Measurements from ENCODE around the gene TMEM107. TPM values are rescaled to one million over a fixed set of nuclear protein-coding genes. Genes with fewer than 3 reads are reported as not detected.

TMEM107 gene
- total RNA-seq, 1 experiment from 2014 or later: 30.1 TPM

DNA sequence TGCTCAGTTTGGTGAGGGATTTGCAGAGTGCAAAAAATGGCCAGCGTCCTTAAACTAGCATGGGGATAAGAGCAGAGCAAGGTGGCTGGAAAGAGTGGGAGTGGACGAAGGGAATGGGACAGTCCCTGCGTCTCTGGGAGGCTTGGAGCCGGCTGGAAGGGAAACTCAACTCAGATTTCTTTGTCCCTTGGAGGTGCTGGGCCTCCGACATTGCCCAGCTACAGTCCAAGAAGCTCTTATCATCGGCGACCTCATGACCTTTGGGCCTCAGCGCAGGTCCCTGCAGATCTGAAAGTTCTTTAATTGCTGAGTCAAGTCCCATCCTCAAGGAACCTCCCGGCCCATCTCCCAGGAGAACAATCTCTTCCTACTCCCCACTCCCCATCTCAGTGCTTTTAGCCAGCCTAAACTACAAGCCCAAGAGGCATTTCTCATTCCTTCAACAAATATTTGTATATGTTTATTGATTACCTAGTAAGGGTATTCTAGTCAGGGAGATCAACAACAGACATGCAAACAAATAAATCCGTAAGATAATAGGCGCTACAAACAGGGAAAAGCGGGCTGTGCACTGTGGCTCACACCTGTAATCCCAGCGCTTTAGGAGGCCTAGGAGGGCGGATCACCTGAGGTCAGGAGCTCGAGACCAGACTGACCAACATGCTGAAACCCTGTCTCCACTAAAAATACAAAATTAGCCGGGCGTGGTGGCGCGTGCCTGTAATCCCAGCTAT, 985 bp upstream of the TMEM107 start:
- no peak overlapping the region for H2AFZ ChIP-seq (ENCODE audit: low read depth, low read length, poor library complexity, severe bottlenecking)
- RAD21 ChIA-PET (ENCODE audit: low non-redundant PET in 1 of 2, low total read pairs in 2 of 2, uncharacterized antibody in 2 of 2, unreplicated experiment in 2 of 2): no interaction called here
- no TSS peak for BruUV-seq (replicated peaks)

More for the DNA sequence above, 985 bp upstream of the TMEM107 start:
- intact Hi-C loops (cut with micrococcal nuclease): no loop called here
- ChIA-PET POLR2A (interaction anchor here (0.6 kb wide), 1 partner anchor 8 kb away, joined by 3 read pairs; no protein-coding TSS in a partner anchor), CTCF (no interaction called here)
- Histone ChIP-seq H3K9me3 (ENCODE audit: control insufficient read depth in 1 of 2, insufficient read depth in 1 of 2, low read depth in 1 of 2, low read length in 2 of 2) (no peaks in the 10 kb centered on the region), H3K36me3 (ENCODE audit: control insufficient read depth in 1 of 2, insufficient read depth in 2 of 2, low read length in 2 of 2) (no peaks in the 10 kb centered on the region), H4K20me1 (ENCODE audit: insufficient read depth) (no peaks in the 10 kb centered on the region), H3K27ac (ENCODE audit: low read depth, low read length) (peak overlapping the region; percentile 76), H3K4me3 (replicated peaks in 1 of 2; ENCODE audit: low read depth in 1 of 2, low read length in 2 of 2) (peak overlapping the region; percentile 84 to 86), H3K9me2 (ENCODE audit: insufficient read depth) (no peaks in the 10 kb centered on the region), H3K4me1 (ENCODE audit: control insufficient read depth in 1 of 2, insufficient read depth in 2 of 2, low read length in 2 of 2) (peaks cover 22 to 45% of the 10 kb centered on the region in 2 experiments), H3K4me2 (ENCODE audit: low read length) (peak overlapping the region; percentile 99), H3K27me3 (ENCODE audit: insufficient read depth, low read length) (no peaks in the 10 kb centered on the region), H3K79me2 (ENCODE audit: insufficient read depth, low read length) (peaks cover 6% of the 10 kb centered on the region; the same call in 1 of the 2 replicates), H3K9ac (ENCODE audit: low read length) (peak overlapping the region; percentile 93)
- DNase-seq (ENCODE audit: low read depth, low spot score) (no peak), ATAC-seq (no peak)
- TF ChIP-seq, protein P1, sequence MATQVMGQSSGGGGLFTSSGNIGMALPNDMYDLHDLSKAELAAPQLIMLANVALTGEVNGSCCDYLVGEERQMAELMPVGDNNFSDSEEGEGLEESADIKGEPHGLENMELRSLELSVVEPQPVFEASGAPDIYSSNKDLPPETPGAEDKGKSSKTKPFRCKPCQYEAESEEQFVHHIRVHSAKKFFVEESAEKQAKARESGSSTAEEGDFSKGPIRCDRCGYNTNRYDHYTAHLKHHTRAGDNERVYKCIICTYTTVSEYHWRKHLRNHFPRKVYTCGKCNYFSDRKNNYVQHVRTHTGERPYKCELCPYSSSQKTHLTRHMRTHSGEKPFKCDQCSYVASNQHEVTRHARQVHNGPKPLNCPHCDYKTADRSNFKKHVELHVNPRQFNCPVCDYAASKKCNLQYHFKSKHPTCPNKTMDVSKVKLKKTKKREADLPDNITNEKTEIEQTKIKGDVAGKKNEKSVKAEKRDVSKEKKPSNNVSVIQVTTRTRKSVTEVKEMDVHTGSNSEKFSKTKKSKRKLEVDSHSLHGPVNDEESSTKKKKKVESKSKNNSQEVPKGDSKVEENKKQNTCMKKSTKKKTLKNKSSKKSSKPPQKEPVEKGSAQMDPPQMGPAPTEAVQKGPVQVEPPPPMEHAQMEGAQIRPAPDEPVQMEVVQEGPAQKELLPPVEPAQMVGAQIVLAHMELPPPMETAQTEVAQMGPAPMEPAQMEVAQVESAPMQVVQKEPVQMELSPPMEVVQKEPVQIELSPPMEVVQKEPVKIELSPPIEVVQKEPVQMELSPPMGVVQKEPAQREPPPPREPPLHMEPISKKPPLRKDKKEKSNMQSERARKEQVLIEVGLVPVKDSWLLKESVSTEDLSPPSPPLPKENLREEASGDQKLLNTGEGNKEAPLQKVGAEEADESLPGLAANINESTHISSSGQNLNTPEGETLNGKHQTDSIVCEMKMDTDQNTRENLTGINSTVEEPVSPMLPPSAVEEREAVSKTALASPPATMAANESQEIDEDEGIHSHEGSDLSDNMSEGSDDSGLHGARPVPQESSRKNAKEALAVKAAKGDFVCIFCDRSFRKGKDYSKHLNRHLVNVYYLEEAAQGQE (IDR thresholded peaks at IDR 0.05; ENCODE audit: low read depth): no peak
- TF ChIP-seq SRF (IDR thresholded peaks at IDR 0.05; ENCODE audit: low read depth): no peak
- no peak for TF ChIP-seq SIN3A (IDR thresholded peaks at IDR 0.05; ENCODE audit: low read depth)
- TF ChIP-seq, protein P2, sequence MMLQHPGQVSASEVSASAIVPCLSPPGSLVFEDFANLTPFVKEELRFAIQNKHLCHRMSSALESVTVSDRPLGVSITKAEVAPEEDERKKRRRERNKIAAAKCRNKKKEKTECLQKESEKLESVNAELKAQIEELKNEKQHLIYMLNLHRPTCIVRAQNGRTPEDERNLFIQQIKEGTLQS (IDR thresholded peaks at IDR 0.05): no peak
- TF ChIP-seq POLR2A (IDR thresholded peaks at IDR 0.05; ENCODE audit: borderline replicate concordance, extremely low read depth, insufficient read depth, insufficient read length): no peak
- no peak for TF ChIP-seq TCF7L2 (IDR thresholded peaks at IDR 0.05; ENCODE audit: borderline replicate concordance, extremely low read depth, insufficient read depth, insufficient read length)
- TF ChIP-seq RAD21 (IDR thresholded peaks at IDR 0.05; ENCODE audit: low read depth): no peak
- no peak for TF ChIP-seq CEBPB (IDR thresholded peaks at IDR 0.05; ENCODE audit: low read depth)
- TF ChIP-seq YY1 (IDR thresholded peaks at IDR 0.05; ENCODE audit: extremely low read depth, insufficient replicate concordance, low read depth, low read length): no peak
- TF ChIP-seq ELF1 (IDR thresholded peaks at IDR 0.05; ENCODE audit: borderline replicate concordance, low read depth): no peak
- no peak for TF ChIP-seq FOSL1 (IDR thresholded peaks at IDR 0.05; ENCODE audit: low read depth)
- TF ChIP-seq POLR2AphosphoS5 (IDR thresholded peaks at IDR 0.05; ENCODE audit: low read depth, low read length): no peak
